Activated T-cell treated with anti-CD3 and anti-CD28 coated beads for 24 hours (primary cell): ENCODE results near the gene TTC28.
"Not testable (repeated sequence)": the region's sequence is repeated elsewhere in the genome, so short reads cannot be mapped to it uniquely, and the experiment has no call there.

Experiments used
- DNase-seq: peaks from one replicate; pipeline ENCODE4 v3.0.0-alpha.2; 2020; ENCODE audit warnings: low read depth

TTC28 gene

GRCh38 chr22:28488825-28489224 lies 190.8 kb downstream of the TTC28 start:
- no peak for DNase-seq

- no peak for DNase-seq
Measured at GRCh38 chr22:28484662-28485061, 195.0 kb downstream of the TTC28 start.

- DNase-seq = no peak
Measured at GRCh38 chr22:28481725-28482124, 197.9 kb downstream of the TTC28 start.

- no peak for DNase-seq
Measured at GRCh38 chr22:28480000-28480715, 199.5 kb downstream of the TTC28 start.

- no peak for DNase-seq
Measured at GRCh38 chr22:28478564-28478963, 201.1 kb downstream of the TTC28 start.

- no peak for DNase-seq
Measured at GRCh38 chr22:28477556-28477955, 202.1 kb downstream of the TTC28 start.

GRCh38 chr22:28474330-28474729 lies 205.3 kb downstream of the TTC28 start:
- DNase-seq = no peak

- no peak for DNase-seq
Measured at GRCh38 chr22:28473258-28473657, 206.4 kb downstream of the TTC28 start.

- DNase-seq = not testable (repeated sequence)
Measured at GRCh38 chr22:28467055-28467454, 212.6 kb downstream of the TTC28 start.

- DNase-seq = no peak
Measured at GRCh38 chr22:28466399-28466798, 213.2 kb downstream of the TTC28 start.

GRCh38 chr22:28465841-28466240 lies 213.8 kb downstream of the TTC28 start:
- DNase-seq = no peak

- DNase-seq = no peak
Measured at GRCh38 chr22:28464127-28464526, 215.5 kb downstream of the TTC28 start.

GRCh38 chr22:28463408-28463807 lies 216.2 kb downstream of the TTC28 start:
- not testable (repeated sequence) for DNase-seq

- DNase-seq = no peak
Measured at GRCh38 chr22:28462901-28463300, 216.7 kb downstream of the TTC28 start.

GRCh38 chr22:28462041-28462440 lies 217.6 kb downstream of the TTC28 start:
- no peak for DNase-seq

- DNase-seq = no peak
Measured at GRCh38 chr22:28454431-28455064, 225.1 kb downstream of the TTC28 start.

GRCh38 chr22:28450109-28450508 lies 229.5 kb downstream of the TTC28 start:
- no peak for DNase-seq

- DNase-seq = no peak
Measured at GRCh38 chr22:28449041-28449440, 230.6 kb downstream of the TTC28 start.

GRCh38 chr22:28448625-28449024 lies 231.0 kb downstream of the TTC28 start:
- no peak for DNase-seq

GRCh38 chr22:28444659-28445058 lies 235.0 kb downstream of the TTC28 start:
- no peak for DNase-seq

GRCh38 chr22:28443526-28443876 lies 236.1 kb downstream of the TTC28 start:
- no peak for DNase-seq

GRCh38 chr22:28442711-28443525 lies 236.7 kb downstream of the TTC28 start:
- peak; percentile 1 for DNase-seq

GRCh38 chr22:28442264-28442710 lies 237.4 kb downstream of the TTC28 start:
- peak; percentile 48 for DNase-seq
